Mammary epithelial cell (primary cell): Measurements from ENCODE around the gene KLC1.

ENCODE experiments used
- CTCF ChIP-seq, 2 donors: IDR thresholded peaks in 1 of 2; conservative IDR thresholded peaks in 1 of 2; 2 replicates each; pipeline ENCODE4 v1.5.1; 2011 to 2012; ENCODE audit warnings: inconsistent platforms in 2 of 2, low read length in 2 of 2, mild to moderate bottlenecking in 2 of 2, control low read depth in 1 of 2, low read depth in 1 of 2; ENCODE audit not compliant: insufficient read depth in 1 of 2; ENCODE audit errors: extremely low read depth in 1 of 2
- EZH2 ChIP-seq: IDR thresholded peaks from 2 replicates; pipeline ENCODE4 v1.6.1; 2012; ENCODE audit warnings: low read length, inconsistent platforms, borderline replicate concordance

GRCh38 chr14:103725739-103726395, 96.9 kb downstream of the KLC1 start:
- TF ChIP-seq CTCF (conservative IDR thresholded peaks at IDR 0.05 in 1 of 2, IDR thresholded peaks at IDR 0.05 in 1 of 2; ENCODE audit: extremely low read depth in 1 of 2, insufficient read depth in 1 of 2, low read depth in 1 of 2, low read length in 2 of 2) (no peak), EZH2 (no peak)
